ENCODE results near the gene NDUFB11.
"Not testable (repeated sequence)": the region's sequence is repeated elsewhere in the genome, so short reads cannot be mapped to it uniquely, and the experiment has no call there.

The NDUFB11 gene

DNA sequence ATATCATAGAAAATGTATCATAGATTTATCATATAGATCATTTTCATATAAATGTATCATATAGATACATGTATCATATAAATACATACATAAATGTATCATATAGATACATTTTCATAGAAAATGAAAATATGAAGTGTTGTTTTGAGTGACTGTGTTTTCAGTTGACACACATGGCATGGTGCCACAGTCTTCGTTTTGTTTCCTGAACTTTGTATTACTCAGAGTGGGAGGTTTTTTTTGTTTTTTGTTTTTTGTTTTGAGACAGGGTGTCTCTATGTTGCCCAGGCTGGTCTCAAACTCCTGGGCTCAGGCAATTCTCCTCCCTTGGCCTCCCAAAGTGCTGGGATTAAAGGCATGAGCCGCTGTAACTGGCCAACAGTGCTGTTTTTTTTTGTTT, 4.4 kb upstream of the NDUFB11 start:
- H3K9me3 ChIP-seq, result peaks cover 29% of the 10 kb centered on the region
- 0 out of 2 replicates have a peak, but pooled peaks cover 4% of the 10 kb centered on the region for H3K27me3 ChIP-seq
- no peak overlapping the region for H3K4me2 ChIP-seq
- H3K9ac ChIP-seq, result no peak overlapping the region
- H4K20me1 ChIP-seq, result peaks cover 70% of the 10 kb centered on the region
- no peak overlapping the region for H3K4me3 ChIP-seq
- no peak overlapping the region for H3K27ac ChIP-seq
- H3K4me1 ChIP-seq, result peaks cover 23% of the 10 kb centered on the region
- TF ChIP-seq Cebpa-rat (IDR thresholded peaks at IDR 0.05), result no peak
- H3K36me3 ChIP-seq, result peaks cover 52% of the 10 kb centered on the region

DNA sequence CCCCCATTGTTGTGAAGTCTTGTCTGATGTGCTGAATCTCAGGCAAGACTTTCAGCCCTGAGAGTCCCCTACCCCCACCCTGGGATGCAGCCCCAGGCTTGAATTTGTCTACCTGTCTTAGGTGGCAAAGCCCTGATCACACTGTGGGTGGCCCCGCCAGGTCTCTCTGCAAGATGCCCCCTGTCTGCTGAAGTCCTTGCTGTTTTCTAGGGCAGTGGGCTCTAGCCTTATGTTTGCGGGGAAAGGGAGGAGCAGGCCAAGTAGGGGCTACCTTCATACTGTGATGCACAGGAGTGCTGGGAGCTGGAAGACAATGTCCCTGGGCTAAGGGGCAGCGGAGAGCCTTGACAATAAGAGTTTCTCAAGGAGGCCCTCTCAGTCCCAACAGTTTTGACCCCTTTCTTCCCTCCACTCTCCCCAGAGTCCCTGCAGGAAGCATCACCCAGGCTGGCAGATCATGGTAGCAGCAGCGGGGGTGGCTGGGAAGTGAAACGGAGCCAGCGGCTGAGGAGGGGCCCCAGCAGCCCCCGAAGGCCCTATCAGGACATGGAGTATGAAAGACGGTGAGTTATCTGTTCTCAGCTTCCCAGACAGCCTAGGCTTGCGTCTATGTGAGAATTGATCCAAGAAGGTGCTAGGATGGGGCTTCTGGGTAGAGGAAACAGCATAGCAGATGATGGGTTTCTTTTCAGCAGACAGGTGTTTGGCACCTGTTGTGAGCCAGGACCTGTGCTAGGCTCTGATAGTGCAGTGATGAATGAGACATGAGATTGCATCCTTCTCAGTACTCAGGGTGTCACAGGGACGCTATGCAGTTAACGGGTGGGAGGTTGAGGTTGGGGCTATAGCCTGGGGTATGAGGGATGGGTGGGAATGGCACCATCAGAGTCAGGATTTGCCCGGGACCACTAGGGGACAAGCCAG, 2.7 kb upstream of the NDUFB11 start:
- TF ChIP-seq Cebpa-rat (IDR thresholded peaks at IDR 0.05), result no peak
- peaks cover 63% of the 10 kb centered on the region for H4K20me1 ChIP-seq
- peaks cover 29% of the 10 kb centered on the region for H3K9me3 ChIP-seq
- peaks cover 45% of the 10 kb centered on the region for H3K36me3 ChIP-seq
- 0 out of 2 replicates have a peak, but pooled peaks cover 4% of the 10 kb centered on the region for H3K27me3 ChIP-seq
- no peak overlapping the region for H3K27ac ChIP-seq
- H3K4me1 ChIP-seq, result peaks cover 29% of the 10 kb centered on the region
- H3K9ac ChIP-seq, result peak overlapping the region; percentile 87; the same call in 1 of the 2 replicates
- peak overlapping the region; percentile 72 for H3K4me2 ChIP-seq
- H3K4me3 ChIP-seq, result peak overlapping the region; percentile 73

DNA sequence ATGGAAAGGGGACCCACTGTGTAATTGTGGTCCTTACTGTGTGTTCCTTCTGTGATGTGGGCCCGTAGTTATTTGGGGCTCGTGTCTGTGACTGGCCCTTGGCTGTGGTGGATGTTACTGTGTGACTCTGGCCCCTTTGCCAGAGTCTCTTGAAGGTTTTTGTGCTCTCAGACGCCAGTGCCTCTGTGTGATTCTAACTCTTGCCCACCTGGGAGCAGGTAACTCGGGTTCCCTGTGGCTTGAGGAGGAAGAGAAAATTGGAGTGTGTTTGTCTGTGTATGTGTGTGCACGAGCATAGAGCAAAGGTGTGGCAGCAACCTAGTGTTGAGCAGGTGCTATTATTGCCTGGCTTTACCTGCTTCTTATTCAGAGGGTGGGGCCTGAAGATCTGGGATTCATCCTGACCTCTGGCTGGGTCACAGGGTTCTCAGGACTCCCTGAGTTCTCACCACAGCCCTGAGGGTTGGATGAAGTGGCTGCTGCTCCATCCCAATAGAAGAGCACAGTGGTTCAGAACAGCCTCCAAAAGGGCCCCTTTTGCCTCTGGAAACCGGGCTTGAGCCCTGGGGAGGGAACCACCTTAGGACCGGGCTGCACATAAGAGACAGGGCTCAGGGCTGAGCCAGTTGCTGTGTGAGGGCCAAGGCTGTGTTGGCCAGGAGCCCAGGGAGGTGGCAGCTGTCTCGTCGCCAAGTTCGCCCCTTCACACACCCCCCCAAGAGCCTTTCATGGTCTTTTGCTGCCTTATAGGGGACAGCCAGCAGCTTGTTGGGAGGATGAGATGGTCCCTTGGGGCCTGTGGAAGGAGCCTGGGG, 1.8 kb upstream of the NDUFB11 start:
- Histone ChIP-seq H4K20me1 (peaks cover 56% of the 10 kb centered on the region), H3K4me2 (peak overlapping the region; percentile 72), H3K36me3 (peaks cover 44% of the 10 kb centered on the region), H3K27me3 (0 out of 2 replicates have a peak, but pooled peaks cover 4% of the 10 kb centered on the region), H3K9ac (peak overlapping the region; percentile 87), H3K4me1 (peaks cover 21% of the 10 kb centered on the region), H3K27ac (peak overlapping the region; percentile 86; the same call in 1 of the 2 replicates), H3K9me3 (peaks cover 29% of the 10 kb centered on the region), H3K4me3 (peak overlapping the region; percentile 73)
- TF ChIP-seq Cebpa-rat (IDR thresholded peaks at IDR 0.05), result no peak

DNA sequence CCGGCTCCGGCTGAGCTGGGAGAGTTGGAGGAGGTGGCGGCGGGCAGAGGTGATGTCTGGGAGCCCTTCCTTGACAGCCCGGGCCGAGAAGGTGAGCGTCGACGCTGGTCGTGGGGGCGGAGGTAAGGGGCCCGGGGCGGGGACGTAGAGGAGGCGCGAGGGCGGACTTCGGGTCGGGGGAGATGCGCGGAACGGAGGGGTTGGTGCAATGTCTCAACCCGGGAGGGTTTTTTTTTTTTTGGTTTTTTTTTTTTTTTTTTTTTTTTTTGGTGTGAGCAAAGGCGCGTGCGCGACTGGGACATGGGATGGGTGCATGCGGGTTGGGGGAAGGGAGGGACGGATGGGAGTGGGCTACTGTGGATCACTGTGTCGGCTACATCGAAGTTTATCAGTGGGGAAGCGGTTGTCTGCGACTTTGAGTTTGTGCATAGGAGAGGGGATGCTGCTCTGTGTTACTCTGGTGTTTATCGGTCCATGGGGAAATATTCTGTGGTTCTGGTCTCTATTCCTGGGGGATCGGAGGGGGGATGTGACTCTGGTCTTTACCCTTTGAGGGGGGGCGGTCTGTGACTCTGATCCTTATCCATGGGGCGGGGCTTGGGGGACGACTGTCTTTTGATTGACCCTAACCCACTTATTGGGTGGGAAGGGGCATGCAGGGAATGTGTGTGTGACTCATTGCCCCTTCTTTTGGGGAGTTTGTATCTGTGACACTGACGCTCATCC, 1.1 kb upstream of the NDUFB11 start:
- Histone ChIP-seq H3K27ac (peak overlapping the region; percentile 86), H3K4me2 (peak overlapping the region; percentile 72), H3K9ac (peak overlapping the region; percentile 87), H3K27me3 (0 out of 2 replicates have a peak, but pooled peaks cover 7% of the 10 kb centered on the region), H4K20me1 (peaks cover 53% of the 10 kb centered on the region), H3K9me3 (peaks cover 29% of the 10 kb centered on the region), H3K4me3 (peak overlapping the region; percentile 73), H3K4me1 (peaks cover 21% of the 10 kb centered on the region), H3K36me3 (peaks cover 46% of the 10 kb centered on the region)
- TF ChIP-seq Cebpa-rat (IDR thresholded peaks at IDR 0.05), result no peak

DNA sequence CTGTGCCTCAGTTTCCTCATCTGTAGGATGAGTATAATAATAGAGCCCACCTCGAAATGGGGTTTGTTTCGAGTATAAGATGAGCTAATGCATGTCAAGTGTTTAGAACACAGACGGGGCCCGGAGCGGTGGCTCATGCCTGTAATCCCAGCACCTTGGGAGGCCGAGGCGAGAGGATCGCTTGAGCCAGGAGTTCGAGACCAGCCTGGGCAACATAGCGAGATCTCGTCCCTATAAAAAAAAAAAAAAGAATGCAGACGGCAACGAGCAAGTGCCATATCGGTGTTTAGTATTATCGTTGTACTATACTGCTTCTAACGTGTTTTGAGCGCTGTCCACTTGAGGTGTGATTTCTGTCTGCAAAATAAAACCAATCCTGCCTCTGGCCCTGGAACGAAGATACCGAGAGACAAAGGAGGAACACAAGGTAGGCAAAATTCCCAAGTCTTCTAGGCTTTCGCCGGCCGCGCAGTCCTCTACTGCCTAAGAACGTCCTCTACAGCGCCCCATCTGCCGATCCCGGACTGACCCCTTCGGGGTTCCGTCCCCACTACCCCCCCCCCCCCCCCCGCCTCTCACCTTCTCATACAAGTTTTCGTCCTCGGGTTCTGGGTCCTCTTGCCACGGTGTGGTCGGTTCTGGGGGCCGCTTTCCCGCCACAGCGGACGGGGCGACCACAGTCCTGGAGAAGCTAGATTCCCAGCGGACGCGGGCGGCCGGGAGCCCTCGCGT, 442 bp downstream of the NDUFB11 start:
- peak overlapping the region; percentile 87 for H3K9ac ChIP-seq
- H4K20me1 ChIP-seq, result peaks cover 42% of the 10 kb centered on the region
- peaks cover 21% of the 10 kb centered on the region for H3K4me1 ChIP-seq
- H3K36me3 ChIP-seq, result peaks cover 41% of the 10 kb centered on the region
- TF ChIP-seq Cebpa-rat (IDR thresholded peaks at IDR 0.05), result no peak
- peak overlapping the region; percentile 86 for H3K27ac ChIP-seq
- peaks cover 19% of the 10 kb centered on the region for H3K9me3 ChIP-seq
- H3K4me3 ChIP-seq, result peak overlapping the region; percentile 73
- H3K4me2 ChIP-seq, result peak overlapping the region; percentile 68
- 0 out of 2 replicates have a peak, but pooled peaks cover 7% of the 10 kb centered on the region for H3K27me3 ChIP-seq

DNA sequence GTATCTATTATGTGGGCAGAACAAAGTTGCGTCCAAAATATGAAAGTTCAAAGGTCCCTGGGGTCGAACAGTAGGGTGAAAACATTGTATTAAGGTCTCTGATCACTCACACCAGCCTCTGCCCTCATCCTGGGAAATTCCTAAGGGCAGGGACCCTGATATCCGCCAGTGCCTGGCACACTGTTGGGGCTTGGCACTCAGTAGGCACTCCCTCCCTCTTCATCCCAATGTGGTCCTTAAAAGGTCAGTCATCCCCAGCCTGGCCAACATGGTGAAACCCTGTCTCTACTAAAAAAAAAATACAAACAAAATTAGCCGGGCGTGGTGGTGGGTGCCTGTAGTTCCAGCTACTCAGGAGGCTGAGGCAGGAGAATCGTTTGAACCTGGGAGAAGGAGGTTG, 6.3 kb downstream of the NDUFB11 start:
- H4K20me1 ChIP-seq, result peaks cover 15% of the 10 kb centered on the region; the same call in 1 of the 2 replicates
- no peak for TF ChIP-seq Cebpa-rat (IDR thresholded peaks at IDR 0.05)
- peaks cover 2% of the 10 kb centered on the region; the same call in 1 of the 2 replicates for H3K4me1 ChIP-seq
- H3K27ac ChIP-seq, result no peak overlapping the region
- no peak overlapping the region for H3K4me3 ChIP-seq
- no peaks in the 10 kb centered on the region for H3K9me3 ChIP-seq
- peaks cover 27% of the 10 kb centered on the region for H3K36me3 ChIP-seq
- H3K4me2 ChIP-seq, result no peak overlapping the region
- H3K27me3 ChIP-seq, result 0 out of 2 replicates have a peak, but pooled peaks cover 3% of the 10 kb centered on the region
- H3K9ac ChIP-seq, result no peak overlapping the region

DNA sequence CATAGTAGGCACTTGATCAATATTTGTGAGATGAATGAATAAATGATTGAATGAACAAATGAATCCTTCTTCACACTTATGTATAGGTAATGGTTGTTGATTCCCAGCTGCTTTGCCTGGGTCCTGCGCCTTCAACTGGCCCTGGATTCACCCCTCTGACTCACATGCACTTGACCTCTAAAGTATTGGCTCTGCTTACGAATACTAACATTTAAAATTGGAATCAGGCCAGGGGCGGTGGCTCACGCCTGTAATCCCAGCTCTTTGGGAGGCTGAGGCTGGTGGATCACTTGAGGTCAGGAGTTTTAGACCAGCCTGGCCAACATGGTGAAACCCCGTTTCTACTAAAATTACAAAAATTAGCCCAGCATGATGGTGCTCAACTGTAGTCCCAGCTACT, 8.9 kb downstream of the NDUFB11 start:
- not testable (repeated sequence) for H3K9ac ChIP-seq, H3K27ac ChIP-seq, H3K27me3 ChIP-seq, H4K20me1 ChIP-seq, H3K9me3 ChIP-seq, H3K4me3 ChIP-seq, H3K36me3 ChIP-seq, H3K4me2 ChIP-seq, H3K4me1 ChIP-seq

DNA sequence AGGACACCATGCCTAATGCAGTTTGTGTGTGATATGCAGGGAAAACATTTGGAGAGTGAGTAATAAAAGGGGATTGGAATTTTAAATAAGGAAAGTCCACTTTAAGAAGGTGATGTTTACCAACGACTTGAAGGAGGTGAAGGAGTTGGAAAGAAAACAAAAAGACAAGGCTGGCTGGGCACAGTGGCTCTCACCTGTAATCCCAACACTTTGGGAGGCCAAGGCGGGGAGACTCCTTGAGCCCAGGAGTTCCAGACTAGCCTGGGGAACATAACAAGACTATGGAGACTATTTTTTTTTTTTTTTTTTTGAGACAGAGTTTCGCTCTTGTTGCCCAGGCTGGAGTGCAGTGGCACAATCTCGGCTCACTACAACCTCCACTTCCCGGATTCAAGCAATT, 11.0 kb downstream of the NDUFB11 start:
- Histone ChIP-seq H3K9ac (no peak overlapping the region), H3K4me2 (no peak overlapping the region), H3K27ac (no peak overlapping the region), H3K36me3 (no peaks in the 10 kb centered on the region; the same call in 1 of the 2 replicates), H4K20me1 (no peaks in the 10 kb centered on the region), H3K27me3 (no peaks in the 10 kb centered on the region), H3K4me1 (0 out of 2 replicates have a peak, but pooled peaks cover 4% of the 10 kb centered on the region), H3K4me3 (no peak overlapping the region), H3K9me3 (no peaks in the 10 kb centered on the region)
- no peak for TF ChIP-seq Cebpa-rat (IDR thresholded peaks at IDR 0.05)

Measured in BLaER1 (cell line).